NCI-H2196 treated with DMSO at 0.1 percent for 48 hours (cell line): Measurements from ENCODE around the gene SYT2.
"Not testable (repeated sequence)": the region's sequence is repeated elsewhere in the genome, so short reads cannot be mapped to it uniquely, and the experiment has no call there.

Source experiments
- DNase-seq: peaks from one replicate; lab custom pipeline; 2025; ENCODE audit not compliant: unreplicated experiment; lab: John Stamatoyannopoulos, UW

SYT2 gene

GRCh38 chr1:202547215-202547614 is 163.0 kb downstream of the SYT2 start:
- DNase-seq: no peak

- DNase-seq: not testable (repeated sequence)
Measured at GRCh38 chr1:202546796-202547195, 163.5 kb downstream of the SYT2 start.

GRCh38 chr1:202546377-202546776 is 163.9 kb downstream of the SYT2 start:
- DNase-seq: not testable (repeated sequence)

- not testable (repeated sequence) for DNase-seq
Measured at GRCh38 chr1:202545647-202546303, 164.5 kb downstream of the SYT2 start.

- not testable (repeated sequence) for DNase-seq
Measured at GRCh38 chr1:202544766-202545449, 165.3 kb downstream of the SYT2 start.

- not testable (repeated sequence) for DNase-seq
Measured at GRCh38 chr1:202543537-202543936, 166.7 kb downstream of the SYT2 start.

- not testable (repeated sequence) for DNase-seq
Measured at GRCh38 chr1:202542415-202542814, 167.8 kb downstream of the SYT2 start.

GRCh38 chr1:202540858-202541257 is 169.4 kb downstream of the SYT2 start:
- DNase-seq: not testable (repeated sequence)
